Stimulated activated CD8-positive, alpha-beta memory T cell treated with anti-CD3 and anti-CD28 coated beads, Interleukin-4, amount 100 ng/mL, for 24 hours (primary cell): ENCODE results near the gene C12orf56.
"Not testable (repeated sequence)": the region's sequence is repeated elsewhere in the genome, so short reads cannot be mapped to it uniquely, and the experiment has no call there.

ENCODE experiments used
- DNase-seq: peaks from one replicate; pipeline ENCODE4 v3.0.0-alpha.2; 2020; ENCODE audit warnings: low read depth

The C12orf56 gene

DNA sequence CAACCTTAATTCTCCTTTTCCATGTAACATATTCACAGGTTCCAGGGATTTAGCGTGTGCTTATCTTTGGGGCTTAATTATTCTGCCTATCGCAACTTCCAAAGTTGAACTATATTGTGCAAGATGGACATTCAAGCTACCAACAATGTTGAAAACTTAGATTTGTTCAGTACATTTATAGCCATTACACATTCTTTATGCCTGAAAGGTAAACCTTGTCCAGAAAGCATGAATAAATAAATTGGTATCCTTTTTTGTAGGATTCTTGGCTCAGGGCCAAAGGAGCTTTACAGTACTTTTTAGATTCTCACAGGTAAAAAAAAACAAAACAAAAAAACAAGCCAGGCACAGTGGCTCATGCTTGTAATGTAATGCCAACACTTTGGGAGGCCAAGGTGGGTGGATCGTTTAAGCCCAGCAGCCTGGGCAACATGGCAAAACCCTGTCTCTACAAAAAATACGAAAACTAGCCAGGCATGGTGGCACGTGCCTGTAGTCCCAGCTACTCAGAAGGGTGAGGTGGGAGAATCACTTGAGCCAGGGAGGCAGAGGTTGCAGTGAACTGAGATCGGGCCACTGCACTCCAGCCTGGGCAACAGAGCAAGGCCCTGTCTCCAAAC is 3.3 kb downstream of the C12orf56 start:
- DNase-seq = no peak

GRCh38 chr12:64385468-64385867 is 5.1 kb downstream of the C12orf56 start:
- no peak for DNase-seq

DNA sequence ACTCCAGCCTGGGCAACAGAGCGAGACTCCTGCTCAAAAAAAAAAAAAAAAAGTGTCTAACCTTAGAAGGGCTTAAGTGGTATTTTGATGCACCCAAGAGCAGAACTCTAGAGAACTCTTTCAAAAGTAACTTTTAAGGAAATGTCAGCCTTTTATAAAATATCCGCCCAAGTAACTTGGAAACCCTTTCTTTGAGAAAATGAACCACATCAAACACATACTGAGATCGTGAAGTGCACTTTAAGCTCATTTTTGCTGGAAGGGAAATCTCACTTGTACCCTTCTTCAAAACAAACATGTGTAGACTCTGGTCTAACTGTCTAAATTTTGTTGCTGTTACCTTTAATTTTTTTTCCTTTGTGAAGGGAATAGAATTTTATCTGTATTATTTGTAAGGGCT is 5.5 kb downstream of the C12orf56 start:
- no peak for DNase-seq

DNA sequence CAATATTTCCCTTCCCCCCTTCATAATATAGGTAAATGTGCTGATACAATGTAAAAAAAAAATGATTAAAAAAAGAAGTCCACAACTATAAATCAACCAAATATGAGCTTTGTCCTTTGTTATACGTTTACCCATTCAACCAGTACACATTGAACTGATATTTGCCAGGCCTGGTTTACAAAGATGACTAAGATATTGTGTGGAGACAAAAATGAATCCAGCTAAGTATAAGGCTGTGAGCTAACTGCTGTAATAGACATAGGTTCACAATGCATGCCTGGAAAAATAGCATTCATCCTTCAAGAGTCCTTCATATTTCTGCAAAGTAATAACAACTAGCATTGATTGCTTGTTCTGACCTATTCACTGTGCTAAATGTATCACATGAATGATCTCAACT is 6.9 kb downstream of the C12orf56 start:
- DNase-seq = no peak

GRCh38 chr12:64362721-64363305 is 27.7 kb downstream of the C12orf56 start:
- no peak for DNase-seq

DNA sequence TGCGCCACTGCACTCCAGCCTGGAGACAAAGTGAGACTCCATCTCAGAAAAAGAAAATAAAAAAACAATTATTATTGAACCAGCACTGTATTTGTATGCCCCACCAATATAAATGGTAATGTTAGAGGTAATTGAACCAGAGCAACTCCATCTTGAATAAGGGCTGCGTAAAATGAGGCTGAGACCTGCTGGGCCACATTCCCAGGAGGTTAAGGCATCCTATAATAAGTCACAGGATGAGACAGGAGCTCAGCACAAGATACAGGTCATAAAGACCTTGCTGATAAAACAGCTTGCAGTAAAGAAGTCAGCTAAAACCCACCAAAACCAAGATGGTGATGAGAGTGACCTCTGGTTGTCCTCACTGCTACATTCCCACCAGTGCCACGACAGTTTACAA is 29.4 kb downstream of the C12orf56 start:
- DNase-seq = not testable (repeated sequence)

DNA sequence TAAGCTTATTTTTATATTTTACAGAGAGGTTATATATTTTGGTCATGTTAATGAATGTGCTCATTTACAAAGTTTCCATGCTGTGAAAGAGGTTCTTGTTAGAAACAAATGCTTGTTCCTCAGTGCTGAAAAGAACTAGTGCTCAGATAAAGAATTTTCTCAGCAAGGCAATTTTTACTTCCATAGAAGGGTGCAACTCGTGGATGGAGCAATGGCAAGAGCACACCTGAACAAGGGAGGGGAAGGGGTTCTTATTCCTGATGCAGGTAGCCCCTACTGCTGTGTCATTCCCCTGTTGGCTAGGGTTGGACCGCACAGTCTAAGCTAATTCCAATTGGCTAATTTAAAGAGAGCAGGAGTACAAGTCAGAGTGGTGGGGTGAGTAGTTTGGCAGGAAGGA is 34.3 kb downstream of the C12orf56 start:
- DNase-seq = not testable (repeated sequence)

GRCh38 chr12:64352181-64352580 is 38.4 kb downstream of the C12orf56 start:
- DNase-seq = no peak

GRCh38 chr12:64351265-64351664 is 39.3 kb downstream of the C12orf56 start:
- no peak for DNase-seq

DNA sequence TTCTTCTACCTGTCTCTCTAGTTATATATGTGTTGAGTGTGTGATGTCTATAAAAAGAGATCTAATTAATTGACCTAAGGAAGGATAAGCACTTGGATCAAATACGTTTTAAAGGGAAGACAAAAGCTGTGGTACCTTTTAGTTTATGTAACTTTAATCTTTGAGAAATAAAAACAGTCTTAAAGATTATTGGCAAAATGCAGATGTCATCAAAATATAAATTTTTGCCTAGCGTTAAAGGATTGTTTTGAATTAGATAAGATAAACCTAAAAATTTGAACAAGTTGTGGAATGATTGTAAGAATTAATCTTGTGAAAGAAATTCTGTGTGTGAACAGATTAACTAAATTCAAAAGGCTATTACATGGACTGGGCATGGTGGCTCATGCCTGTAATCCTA is 42.9 kb downstream of the C12orf56 start:
- no peak for DNase-seq

- DNase-seq = not testable (repeated sequence)
Observed at GRCh38 chr12:64344631-64345030, 45.9 kb downstream of the C12orf56 start.

- DNase-seq = not testable (repeated sequence)
Observed at GRCh38 chr12:64340546-64340945, 50.0 kb downstream of the C12orf56 start.

DNA sequence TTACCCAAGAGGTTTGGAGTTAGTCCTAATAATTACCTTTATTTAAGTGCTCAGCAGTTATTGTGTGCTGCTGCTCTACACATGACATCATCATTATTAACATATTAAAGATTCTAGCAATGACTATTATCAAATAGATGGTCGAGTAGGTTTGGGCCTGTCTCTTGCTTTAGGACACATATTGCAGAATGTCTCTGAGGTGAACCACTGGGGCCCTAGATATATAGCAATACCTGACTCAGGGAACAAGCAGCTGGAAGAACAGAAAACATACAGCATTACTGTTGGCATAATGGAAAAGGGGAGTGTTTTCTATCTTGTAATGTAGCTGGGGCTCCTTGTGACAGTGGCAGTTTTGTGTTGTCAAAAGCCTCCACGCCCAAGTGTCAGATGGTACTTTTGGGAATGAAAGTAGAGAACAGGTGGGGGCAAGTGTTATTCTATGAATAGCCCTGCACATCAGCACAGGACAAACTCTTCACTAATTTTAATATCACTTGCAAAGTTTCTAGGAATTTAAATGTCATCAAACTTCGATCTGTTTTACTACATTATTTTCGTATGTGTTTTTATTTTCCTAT is 54.6 kb downstream of the C12orf56 start:
- no peak for DNase-seq

DNA sequence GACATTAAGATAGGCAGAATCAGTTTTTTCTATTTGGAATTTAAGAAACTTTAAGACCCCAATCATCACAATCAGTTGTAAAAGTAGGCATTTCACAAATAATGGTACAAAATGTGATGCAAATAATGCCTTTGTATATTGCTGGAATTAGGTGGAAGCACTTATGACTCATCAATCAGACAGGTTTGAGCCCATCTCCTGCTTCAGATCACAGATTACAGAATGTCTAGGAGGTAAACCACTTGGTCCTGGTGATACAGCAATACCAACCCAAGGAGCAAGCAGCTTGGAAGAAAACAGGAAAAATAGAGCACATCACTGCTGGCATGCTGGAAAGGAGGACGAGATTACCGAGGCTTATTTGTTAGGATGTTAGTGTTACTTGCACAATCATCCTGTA is 57.6 kb downstream of the C12orf56 start:
- no peak for DNase-seq

DNA sequence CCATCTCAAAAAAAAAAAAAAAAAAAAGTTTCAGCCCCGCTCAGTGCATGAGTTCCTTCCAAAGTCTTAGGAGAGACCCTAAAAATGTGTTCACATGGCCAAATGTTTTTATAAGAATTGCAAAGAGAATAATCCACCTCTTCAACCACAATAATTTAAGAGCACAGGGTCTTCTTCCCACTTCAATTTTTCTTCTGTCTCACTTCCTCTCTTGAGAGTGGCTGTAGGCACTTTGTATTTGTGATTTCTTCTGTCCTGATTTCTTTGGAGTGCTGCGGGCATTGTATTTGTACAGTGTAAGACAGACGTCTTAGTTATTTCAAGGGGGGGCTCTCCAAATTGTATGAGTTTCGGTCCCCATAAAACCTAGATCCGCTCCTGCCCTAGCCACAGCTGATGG is 58.3 kb downstream of the C12orf56 start:
- DNase-seq = no peak

GRCh38 chr12:64329031-64329710 is 61.4 kb downstream of the C12orf56 start:
- not testable (repeated sequence) for DNase-seq

DNA sequence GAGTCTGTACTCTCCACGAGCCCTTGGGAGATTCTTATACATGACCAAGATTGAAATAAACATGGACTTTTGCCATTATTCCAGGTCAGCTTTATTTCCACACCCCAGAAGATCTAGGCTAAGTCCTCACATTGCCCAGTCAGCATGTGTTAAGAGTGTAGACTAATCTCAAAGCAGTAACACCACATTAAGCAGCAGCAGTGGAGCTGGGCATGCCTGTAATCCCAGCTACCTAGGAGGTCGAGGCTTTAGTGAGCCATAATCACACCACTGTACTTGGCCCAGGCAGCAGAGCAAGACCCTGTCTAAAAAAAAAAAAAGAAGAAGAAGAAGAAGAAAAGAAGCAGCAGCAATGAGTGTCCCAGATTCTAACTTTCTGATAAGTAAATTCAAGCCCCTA is 65.5 kb downstream of the C12orf56 start:
- no peak for DNase-seq

- no peak for DNase-seq
Observed at GRCh38 chr12:64323476-64324225, 66.9 kb downstream of the C12orf56 start.

DNA sequence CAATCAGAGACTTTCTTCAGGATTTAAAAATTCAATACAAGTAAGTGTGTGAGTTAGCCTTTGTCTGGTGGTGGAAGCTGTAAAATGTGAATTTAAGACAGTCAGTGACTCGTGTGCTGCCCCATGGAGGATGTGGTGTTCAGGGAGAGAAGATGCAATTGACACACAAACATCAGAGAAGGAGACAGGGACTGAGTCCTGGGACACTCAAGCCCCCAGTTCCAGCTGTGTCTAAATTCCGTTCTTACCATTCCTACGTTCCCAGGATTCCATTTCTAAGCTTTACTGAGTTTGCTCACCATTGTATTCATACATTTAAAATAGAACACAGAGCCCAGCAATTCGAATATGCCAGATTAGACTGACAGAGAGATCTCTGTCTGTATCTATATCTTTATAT is 67.6 kb downstream of the C12orf56 start:
- DNase-seq = no peak

DNA sequence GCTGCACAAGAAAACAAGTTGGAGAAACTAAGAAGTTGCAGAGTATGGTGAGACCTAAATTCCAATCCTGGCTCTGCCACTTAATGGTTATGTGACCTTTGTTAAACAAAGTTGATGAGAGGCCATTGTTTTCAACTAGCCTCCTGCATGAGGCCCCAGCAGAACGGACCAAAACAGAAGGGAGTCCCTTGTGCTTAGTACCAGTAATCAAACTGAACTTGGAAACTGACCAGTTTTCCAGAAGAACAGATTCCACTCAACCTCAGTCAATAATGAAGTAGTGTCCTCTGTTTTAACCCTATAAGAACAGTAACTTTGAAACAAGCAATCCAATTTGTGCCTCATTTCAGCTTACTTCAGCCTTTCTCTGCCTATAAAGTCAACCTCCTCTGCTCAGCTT is 69.9 kb downstream of the C12orf56 start:
- DNase-seq = no peak

DNA sequence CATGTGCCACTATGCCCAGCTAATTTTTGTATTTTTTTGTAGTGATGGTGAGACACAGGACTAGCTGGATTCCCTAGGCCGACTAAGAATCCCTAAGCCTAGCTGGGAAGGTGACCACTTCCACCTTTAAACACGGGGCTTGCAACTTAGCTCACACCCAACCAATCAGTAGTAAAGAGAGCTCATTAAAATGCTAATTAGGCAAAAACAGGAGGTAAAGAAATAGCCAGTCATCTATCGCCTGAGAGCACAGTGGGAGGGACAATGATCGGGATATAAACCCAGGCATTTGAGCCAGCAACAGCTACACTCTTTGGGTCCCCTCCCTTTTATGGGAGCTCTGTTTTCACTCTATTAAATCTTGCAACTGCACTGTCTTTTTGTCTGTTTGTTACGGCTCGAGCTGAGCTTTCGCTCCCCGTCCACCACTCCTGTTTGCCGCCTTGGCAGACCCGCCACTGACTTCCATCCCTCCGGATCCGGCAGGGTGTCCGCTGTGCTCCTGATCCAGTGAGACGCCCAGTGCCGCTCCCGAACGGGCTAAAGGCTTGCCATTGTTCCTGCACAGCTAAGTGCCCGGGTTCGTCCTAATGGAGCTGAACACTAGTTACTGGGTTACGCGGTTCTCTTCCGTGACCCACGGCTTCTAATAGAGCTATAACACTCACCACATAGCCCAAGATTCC is 70.9 kb downstream of the C12orf56 start:
- DNase-seq = not testable (repeated sequence)

DNA sequence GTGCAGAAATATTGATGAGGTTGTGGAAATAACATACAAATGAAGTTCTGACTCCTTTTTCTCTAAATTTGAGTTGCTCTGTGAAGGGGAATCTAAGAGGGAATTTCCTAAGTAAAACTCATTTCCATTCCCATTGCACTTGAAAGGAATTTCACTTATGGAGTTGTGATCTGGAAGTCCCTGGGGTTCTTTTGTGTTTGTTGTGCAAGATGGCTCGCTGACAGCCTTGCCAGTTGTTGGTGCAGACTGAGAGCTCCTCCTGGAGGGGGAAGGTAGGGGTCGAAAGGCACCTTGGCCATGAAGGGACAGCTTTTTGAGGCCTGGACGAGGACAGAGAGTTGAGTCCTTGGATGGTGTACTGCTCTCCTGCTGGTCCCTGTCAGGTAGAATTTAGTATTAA is 72.0 kb downstream of the C12orf56 start:
- no peak for DNase-seq
